HK-2 (cell line): ENCODE data around the gene RAG1.

Source experiments
- DNase-seq: peaks from one replicate; pipeline ENCODE4 v3.0.0-alpha.2; 2018; ENCODE audit not compliant: unreplicated experiment

RAG1 gene

DNA sequence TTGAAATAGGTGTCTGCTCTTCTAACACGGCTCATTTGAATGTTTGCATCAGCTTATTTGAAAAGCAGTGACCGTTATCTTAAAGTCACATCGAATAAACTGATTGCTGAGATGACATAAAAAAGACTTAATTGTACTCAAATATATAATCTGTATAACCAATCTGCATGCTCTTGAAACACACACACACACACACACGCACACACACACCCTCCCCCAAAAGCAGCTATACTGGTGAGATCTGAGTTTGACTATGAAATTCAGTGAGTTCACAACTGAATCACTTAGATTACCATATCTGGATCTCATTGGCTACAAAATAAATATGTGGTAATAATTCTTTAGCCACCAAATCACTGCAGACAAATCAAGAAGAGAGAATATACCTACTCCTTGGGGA lies 22.7 kb downstream of the RAG1 start:
- no peak for DNase-seq

DNA sequence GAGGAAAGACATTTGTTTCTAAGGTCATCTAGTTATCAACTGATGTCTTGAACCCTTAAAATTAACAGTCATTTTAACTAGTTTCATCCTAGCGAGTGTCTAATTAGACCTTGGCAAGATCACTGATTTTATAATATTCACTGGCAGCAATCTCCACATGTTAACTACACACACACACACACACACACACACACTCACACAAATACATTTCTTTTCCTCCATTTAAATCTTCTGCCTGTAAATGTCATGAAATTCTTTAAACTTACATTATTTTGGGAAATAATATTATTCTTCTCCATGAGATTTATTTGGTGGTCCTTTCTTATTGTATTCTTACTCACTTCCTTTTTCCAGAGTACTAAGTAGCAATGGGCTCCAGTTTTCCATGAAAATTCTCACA lies 23.6 kb downstream of the RAG1 start:
- DNase-seq, result no peak

DNA sequence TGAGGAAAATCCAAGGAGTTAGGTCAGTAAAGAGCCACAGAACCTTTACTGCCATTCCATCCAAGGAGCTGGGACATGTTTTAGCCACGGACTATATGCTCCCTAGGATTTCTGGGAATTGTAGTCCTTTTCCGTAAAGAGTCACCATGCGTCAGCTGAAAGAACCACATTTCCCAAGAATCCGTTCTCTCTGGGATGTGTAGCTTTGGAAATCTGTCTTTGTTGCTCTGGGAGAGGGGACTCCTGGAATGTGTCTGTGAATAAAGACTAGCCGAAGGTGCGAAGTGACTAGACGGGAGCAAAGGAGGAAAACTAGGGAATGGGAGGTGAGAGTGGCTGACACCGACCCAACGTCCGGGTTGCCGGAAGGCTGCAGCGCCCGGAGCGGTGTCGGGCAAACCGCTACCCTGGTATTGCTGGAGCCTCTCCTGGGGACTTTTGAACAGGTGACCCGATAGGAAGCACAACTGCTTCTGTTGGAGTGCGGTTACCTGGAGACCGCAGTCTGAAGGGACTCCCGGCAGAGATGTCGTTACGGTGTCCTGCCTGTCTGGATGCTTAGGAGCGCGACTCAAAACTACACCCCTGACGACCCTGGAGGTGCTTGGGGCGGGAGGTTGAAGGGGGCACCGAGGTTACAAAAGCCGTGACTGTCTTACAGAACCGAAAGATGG lies 26.6 kb downstream of the RAG1 start, which contains the start of gene IFTAP:
IFTAP (plus strand) TSS at position 187 of the 674 bp plus-strand sequence. CDS start 15,602 bp downstream, outside the sequence.
- DNase-seq, result peak; percentile 35

DNA sequence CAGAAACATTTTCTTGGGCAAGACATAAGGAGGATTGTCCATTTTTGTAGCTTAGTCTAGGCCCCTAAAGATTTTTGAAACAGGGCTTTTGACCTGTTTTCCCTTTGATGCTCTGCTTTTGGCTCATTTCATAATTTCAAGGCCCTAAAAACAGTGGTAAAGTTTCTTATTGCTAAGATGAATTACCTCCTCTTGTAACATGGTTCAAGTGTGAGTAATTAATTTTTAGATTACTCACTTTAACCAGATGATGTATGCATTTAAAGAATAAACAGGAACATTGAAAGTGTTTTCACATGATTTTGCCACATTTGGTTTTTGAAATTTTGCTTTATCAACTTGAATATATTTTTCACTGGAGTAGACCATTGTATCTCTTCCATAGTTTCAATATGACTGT lies 29.1 kb downstream of the RAG1 start:
- DNase-seq, result no peak

DNA sequence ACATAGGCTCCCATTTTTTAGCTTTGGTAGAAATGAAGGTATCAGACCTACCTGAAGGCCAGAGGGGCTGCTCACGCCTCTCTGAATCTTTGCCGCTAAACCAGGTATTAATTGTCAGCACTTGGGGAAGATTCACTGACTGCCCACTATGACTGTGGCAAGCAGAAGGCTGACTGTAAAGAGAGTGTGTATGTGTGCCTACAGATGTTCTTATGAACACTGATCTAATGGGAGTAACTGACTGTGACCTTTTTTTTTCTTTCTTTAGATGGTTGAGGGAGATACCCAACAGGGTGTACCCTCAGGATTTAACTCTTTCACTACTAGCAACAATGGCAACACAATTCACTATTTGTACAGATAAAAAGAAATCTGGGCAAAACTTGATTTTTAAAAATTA lies 30.2 kb downstream of the RAG1 start, which contains the start of gene RAG2:
RAG2 (minus strand) TSS at position 186 of the 400 bp plus-strand sequence. CDS start 4,068 bp downstream, outside the sequence.
- DNase-seq, result no peak

DNA sequence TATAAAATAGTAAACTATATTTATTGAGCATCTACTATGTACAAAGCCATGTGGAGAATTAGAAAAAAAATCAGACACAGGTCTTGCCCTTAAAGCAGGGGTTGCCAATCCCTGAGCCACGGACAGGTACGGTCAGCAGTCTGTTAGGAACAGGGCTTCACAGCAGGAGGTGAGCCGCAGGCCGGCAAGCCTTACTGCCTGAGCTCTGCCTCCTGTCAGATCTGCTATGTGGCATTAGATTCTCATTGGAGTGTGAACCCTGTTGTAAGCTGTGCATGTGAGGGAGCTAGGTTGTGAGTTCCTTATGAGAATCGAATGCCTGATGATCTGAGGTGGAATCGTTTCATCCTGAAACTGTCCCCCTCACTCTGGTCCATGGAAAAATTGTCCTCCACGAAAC lies 32.4 kb downstream of the RAG1 start:
- DNase-seq, result no peak

DNA sequence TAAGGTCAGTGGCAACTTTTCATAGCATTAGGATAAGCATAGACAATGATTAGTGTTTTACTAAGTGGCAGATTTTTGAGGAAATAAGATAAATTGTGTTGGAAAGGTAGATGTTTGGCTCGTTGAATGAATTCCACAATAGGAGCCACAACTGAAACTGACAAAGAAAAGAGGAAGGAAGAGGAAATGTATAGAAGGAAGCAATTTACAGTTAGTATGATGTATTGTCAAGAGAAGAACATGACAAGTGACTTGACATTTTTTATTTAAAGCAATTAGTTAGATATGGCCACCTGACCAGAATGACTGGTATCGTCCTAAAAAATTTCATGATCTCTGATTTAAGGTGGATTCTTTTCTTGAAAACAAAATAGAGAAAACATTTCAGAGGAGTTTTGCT lies 33.3 kb downstream of the RAG1 start:
- no peak for DNase-seq

DNA sequence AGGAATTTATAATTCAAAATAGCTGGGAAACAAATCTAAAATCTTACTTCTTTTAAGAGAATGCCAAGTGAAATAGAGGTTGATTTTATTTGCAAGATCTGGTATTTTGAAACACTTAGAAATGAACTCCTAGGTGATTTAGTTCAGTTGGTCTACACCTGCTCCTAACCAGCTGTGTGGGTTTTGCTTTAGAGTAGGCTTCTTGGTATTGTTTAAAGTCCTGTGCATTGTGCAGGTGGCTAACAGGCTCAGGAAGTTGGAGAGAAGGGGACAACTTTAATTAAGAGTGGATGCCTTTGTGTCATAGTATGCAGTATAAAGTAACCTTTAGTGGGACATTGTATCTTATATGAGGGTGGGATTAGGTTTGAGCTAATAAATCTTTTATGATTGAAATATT lies 34.3 kb downstream of the RAG1 start:
- no peak for DNase-seq

DNA sequence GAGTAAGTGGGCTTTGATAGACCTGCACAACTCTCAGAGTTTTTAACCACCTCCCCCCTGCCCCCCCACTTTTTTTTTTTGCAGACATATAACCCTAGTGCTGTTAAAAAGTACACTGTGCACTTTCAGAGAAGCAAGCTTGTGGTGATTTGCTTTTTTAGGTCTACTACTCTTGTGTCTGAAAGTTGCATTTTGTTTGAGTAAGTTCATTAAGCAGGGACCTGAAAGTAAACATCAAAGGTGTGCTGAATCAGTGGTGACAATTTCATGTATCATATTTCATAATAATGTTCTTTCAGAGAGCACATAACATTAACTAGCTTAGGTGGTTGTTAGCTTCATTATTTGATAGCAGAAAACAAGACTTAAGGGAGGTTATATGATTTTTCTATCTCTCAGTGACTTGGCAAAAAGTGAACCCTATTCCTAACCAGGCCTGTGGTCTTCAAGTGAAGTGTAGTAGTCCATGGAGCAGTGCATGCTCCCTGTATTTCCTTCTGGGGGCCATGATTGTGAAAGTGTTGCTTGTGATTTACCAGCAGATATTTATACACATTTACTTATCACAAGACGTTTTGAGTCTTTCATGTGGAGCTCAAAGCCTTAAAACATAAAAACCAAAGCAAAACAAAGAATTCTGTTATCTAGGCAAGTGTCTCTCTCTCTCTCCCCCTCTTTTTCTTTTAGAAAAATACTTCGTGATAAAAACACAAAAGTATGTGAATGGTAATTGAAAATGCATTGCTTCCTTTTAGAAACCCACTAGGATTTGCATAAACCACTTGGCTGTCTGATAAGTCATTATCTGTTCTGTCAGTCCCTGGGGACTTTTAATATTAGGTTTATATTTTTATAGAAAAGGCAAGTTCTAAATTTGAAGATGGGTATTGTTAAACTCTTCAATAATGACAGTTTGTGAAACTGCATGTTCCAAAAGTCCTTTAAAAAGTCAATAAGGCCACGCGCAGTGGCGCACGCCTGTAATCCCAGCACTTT lies 37.7 kb downstream of the RAG1 start:
- DNase-seq, result no peak

DNA sequence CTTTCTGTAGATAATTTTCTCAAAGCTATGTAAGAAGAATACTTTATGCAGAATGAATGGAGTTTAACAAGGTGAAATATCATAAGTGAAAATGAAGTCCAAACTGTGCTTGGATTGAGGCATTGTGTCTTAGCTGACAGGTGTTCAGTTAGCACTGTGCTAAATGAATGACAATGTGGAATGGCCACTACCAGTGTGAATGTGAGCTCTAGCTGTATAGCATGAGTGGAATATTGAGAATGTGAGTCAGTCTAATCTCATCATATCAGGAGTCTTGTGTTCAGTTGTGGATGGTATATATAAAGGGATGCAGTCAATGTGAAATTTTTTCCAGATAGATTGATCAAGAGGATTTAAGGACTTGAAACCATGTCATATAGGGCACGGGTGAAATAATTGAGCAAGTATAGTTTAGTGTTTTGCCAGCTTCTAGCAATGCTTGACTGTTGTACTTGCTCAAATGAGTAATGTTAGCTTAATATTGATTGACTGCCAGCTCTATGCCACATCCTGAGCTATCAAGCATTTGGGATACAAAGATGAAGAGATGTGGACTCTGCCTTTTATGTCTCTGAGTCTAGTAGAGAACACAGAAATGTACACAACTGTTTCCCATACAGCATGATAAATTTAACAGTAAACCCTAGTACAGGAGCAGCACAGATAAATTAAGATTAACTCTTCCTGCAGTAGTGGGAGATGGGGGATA lies 40.8 kb downstream of the RAG1 start:
- no peak for DNase-seq

DNA sequence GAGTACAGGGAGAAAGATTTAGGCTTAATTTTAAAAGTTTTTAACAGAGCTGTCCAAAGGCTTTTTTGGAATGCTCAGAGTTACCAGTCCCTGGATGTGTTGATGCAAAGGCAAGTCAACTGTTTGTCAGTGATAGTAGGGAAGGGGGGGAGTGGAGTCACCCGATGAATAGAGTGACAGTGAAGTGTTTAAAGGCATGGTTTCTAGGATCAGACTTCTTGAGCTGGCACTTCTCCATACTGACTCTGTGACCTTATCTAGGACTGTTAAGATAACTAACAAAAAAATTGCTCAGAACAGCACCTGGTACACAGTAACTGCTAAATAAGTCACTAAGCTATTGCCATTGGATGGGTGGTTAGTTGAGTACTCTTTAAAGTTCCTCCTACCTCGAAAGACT lies 41.6 kb downstream of the RAG1 start:
- DNase-seq, result no peak

DNA sequence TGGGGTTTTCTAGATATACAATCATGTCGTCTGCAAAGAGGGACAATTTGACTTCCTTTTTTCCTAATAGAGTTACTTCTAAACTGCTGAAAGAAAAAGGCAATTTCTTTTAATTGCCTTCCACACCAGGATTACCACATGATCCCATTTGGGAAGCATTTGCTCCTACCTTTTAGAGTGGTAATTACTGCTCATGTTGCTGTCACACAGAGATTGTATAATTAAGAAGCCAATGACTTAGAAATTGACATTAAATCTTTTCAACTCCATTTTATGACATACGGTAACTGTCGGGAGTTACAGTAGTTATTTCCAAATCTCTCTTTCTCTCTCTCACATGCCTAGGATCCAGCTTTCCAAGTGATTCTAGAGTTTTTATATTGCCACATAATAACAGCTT lies 48.0 kb downstream of the RAG1 start:
- no peak for DNase-seq

DNA sequence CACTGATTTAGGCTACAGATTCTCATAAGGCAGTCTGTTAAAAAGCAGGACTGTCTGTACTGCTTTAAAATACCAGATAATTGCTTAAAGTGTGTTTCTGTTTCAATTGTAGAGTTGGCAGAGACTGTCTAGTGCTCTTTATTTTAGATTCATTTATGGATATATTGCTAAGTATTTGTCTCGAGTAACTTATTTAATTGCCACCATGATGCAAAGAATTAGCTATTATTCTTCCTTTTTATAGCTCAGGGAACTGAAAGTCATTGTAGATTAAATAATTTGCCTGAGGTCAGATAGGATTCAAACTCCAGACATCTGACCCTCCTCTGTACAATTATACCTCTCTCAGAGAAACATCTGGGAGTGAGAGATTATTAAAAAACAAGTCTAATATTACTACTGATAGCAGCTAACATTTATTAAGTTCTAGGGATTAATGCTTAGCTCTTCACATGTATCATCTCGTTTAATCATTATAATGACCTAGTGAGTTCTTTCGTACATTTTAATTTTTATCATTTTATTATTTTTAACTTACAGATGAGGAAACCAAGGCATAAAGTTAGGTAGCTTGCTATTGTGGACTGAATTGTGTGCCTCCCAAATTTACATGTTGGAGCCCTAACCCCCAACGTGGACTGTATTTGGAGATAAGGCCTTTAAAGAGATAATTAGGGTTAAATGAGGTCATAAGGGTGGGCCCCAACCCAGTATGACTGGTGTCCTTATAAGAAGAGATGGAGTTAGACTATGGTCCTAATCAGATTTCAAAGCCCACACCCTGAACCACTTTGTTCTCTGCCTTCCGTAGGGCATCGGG lies 49.9 kb downstream of the RAG1 start:
- no peak for DNase-seq

DNA sequence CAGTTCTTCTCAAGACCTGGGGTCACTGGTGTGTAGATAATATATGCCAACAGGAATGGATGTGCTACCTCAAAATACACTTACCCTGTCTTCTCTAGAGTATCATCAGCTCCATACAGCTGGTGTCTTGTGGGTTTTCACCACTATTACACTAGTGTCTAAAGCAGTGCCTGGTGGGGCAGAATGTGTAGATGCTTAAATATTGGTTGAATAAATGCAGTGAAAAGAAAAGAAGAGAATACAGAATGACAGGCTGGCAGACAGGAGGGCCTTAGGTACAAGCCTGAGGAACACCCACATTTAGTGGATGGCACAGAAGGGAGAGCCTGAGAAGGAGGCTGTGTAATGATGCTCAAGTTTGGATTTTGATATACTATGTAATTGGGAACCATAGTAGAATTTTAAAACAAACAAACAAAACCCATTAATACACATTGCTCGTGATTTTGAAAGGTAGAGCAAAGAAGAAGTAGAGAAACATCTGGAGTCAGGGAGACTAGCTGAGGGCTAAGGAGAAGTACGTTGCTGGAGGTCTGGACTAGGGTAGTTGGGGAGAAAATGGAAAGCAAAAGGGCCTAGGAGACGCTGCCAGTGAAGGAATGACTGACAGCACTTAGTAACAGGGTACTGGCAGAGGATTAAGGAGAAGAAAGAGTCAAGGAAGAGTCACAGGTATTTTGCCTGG lies 50.7 kb downstream of the RAG1 start:
- no peak for DNase-seq

DNA sequence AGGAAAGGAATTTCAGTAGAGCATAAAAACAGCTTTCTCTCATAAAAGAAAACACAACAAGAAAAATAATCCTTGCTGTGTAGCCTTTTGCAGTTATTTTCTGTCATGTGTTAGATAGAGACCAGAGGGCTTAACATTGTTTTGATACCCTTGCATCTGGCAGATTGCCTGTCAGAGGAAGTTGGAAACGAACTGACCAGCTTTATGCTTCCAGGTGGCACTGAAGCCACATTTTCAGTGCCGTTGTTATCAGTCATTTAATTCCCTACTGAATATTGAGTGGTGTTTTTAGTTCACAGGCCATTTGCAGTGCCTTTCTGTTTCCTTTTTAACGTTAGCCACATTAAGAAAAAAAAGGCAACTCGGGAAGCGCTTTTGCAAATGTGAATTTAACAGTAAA lies 51.7 kb downstream of the RAG1 start:
- DNase-seq, result no peak

DNA sequence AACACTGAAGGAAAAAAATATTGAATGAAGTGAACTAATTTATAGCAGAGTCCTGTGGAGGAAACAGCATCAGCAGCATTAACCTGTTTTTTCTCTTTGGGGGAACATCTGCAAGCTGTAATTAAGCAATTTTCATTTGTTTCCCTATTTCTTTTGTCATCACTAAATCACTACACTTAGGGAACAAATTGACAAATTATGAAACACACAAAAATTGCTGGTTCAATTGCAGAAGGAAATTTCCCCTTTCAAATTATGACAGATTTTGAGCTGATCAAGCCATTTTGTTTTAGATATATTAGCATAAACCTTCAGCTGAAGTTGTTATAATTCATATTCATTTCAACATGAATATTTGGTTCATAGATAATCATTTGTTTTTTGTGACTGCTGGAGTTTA lies 52.4 kb downstream of the RAG1 start:
- no peak for DNase-seq

DNA sequence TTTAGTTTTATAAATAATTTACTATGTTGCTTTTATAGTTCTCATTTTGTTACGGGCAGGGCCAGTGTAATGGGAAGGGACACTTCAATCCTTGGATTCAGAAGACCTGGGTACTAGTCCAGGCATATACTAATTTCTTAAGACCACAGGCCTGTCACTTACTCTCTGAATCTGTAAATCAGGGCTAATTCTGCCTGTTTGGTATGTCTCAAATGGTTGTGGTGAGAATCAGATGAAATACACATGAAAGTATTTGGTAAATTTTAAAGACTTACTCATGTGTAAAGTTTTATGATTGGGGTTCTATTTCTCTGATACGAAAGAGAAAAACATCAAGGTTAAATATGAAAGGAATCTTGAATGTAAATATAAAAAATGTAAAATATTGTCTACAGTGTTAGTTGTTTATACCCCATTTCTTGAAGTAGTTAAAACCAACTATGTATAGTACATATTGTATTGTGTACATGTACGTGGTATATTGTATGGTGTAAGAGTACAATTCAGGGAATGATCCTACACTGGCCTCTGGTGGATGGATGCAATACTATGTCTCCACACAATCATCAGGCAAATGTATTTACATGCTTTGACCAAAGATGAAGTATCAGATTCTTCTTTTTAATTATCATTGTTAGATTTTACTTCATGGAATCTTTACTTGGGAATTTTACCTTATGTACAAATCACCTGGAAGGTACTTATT lies 54.8 kb downstream of the RAG1 start:
- DNase-seq, result no peak

DNA sequence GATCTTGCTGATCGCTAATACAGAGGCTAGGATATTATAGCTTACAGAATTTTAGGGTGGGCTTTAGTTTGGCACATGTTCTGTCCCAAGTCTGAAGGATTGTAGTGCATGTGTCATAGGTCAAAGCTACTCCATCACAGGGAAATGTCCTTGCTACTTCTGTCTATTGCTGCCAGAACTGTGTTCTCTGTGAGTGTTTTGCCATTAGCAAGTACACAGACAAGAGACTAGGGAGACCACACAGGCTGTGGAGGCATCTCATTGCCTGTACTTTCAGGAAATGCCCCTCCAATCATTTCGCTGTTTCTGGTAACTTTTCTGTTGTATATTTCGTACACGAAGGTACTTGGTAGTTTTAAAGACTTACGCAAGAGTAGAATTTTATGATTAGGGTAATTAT lies 55.7 kb downstream of the RAG1 start:
- DNase-seq, result no peak

DNA sequence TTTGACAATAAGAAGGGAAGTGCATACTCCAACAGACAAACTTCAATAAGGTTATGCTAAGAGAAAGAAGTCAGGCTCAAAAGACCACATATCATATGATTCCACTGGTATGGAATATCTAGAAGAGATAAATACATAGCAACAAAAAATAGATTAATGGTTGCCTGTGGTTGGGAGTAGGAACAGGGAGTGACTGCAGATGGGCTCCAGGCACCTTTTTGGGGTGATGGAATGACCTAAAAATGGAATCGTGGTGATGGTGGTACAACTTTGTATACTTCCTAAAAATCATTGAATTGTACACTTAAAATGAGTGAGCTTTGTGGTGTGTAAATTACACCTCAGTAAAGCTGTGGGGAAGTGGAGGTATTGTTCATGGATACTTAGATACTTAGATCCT lies 59.2 kb downstream of the RAG1 start:
- no peak for DNase-seq

DNA sequence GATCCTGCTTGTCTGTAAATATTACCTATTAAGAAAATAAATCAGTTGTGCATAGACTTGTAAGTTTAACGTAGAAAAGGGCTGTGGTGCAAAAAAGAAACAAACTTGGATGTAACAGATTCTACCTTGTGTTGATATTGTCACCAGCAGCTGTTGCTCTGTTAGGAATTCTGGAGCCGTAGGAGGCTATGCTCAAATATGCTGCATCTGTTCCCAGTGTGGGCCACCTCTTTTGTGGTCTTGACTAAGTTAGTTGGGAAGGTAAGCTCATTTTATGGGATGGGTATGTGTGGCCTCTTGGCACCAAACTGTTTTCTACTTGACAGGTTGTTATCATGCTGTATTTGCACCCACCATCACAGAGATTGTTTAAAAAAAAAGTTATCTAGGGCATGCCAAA lies 59.7 kb downstream of the RAG1 start:
- no peak for DNase-seq
